ENCODE data around the gene GUCY2F.

DNA sequence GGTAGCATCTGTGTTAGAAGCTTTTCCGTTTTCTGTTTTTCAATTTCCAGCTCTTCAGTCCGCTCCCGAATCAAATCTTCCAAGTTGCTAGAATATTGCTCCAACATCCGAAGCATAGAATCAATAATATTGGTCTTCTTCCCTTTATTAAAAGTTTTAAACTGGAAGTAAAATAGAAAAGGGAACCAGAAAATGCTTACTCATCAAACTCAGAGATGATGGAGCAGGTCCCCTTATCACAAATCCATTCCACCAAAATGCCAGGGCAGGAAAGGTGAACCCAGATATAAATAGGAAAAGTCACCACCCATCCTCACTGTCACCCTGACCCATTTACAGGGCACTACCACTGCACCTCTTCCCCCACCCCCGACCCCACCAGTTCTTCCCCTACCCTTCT, 89.0 kb downstream of the GUCY2F start:
- TF ChIP-seq, protein P1, sequence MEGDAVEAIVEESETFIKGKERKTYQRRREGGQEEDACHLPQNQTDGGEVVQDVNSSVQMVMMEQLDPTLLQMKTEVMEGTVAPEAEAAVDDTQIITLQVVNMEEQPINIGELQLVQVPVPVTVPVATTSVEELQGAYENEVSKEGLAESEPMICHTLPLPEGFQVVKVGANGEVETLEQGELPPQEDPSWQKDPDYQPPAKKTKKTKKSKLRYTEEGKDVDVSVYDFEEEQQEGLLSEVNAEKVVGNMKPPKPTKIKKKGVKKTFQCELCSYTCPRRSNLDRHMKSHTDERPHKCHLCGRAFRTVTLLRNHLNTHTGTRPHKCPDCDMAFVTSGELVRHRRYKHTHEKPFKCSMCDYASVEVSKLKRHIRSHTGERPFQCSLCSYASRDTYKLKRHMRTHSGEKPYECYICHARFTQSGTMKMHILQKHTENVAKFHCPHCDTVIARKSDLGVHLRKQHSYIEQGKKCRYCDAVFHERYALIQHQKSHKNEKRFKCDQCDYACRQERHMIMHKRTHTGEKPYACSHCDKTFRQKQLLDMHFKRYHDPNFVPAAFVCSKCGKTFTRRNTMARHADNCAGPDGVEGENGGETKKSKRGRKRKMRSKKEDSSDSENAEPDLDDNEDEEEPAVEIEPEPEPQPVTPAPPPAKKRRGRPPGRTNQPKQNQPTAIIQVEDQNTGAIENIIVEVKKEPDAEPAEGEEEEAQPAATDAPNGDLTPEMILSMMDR (IDR thresholded peaks at IDR 0.05): no peak
- TF ChIP-seq EZH2phosphoT487 (IDR thresholded peaks at IDR 0.05) (no peak), EZH2 (IDR thresholded peaks at IDR 0.05) (no peak)

Measured in neural progenitor cell (in vitro differentiated cells).